Esophagus muscularis mucosa (tissue), 4 donors: ENCODE results near the gene PRKN. TPM values are rescaled to one million over a fixed set of nuclear protein-coding genes. Genes with fewer than 3 reads are reported as not detected.

Experiments used
- DNase-seq: peaks from one replicate; pipeline ENCODE4 v3.0.0-alpha.2; 2017; ENCODE audit errors: extremely low spot score
- H3K27ac ChIP-seq, 4 donors: fragments of 200-600 bp; sonication (generic); replicated peaks in 1 of 4; 1 replicate in 3 of 4; 2 replicates in 1 of 4; pipeline ENCODE4 v1.5.1; 2016 to 2019; ENCODE audit warnings: mild to moderate bottlenecking in 1 of 4
- H3K27me3 ChIP-seq, 4 donors: fragments of 200-600 bp; sonication (generic); one replicate each; pipeline versions ENCODE4 v1.5.1 to v1.6.0; 2016 to 2019
- H3K36me3 ChIP-seq, 4 donors: fragments of 200-600 bp; sonication (generic); one replicate each; pipeline ENCODE4 v1.5.1; 2016 to 2019
- H3K4me1 ChIP-seq, 4 donors: fragments of 200-600 bp; sonication (generic); one replicate each; pipeline ENCODE4 v1.5.1; 2016 to 2019
- H3K4me3 ChIP-seq, 4 donors: fragments of 200-600 bp; sonication (generic); 1 replicate in 2 of 4; 2 replicates in 2 of 4; pipeline ENCODE4 v1.5.1; 2016 to 2019; ENCODE audit warnings: mild to moderate bottlenecking in 4 of 4, moderate library complexity in 1 of 4
- H3K9me3 ChIP-seq, 4 donors: fragments of 200-600 bp; sonication (generic); 1 replicate in 3 of 4; 2 replicates in 1 of 4; pipeline ENCODE4 v1.5.1; 2016 to 2019
- EP300 ChIP-seq: sonication (generic); formaldehyde crosslinking; IDR thresholded peaks from one replicate; pipeline ENCODE4 v1.6.1; 2017; ENCODE audit warnings: antibody characterized with exemption
- POLR2A ChIP-seq: fragments of 450-650 bp; IDR thresholded peaks from one replicate; pipeline ENCODE4 v1.6.1; 2017; ENCODE audit warnings: antibody characterized with exemption, moderate library complexity, mild to moderate bottlenecking, low read depth
- POLR2AphosphoS5 ChIP-seq, 2 donors: sonication (generic); formaldehyde crosslinking; IDR thresholded peaks; one replicate each; pipeline ENCODE4 v1.6.1; 2017; ENCODE audit warnings: antibody characterized with exemption in 2 of 2
- WGBS: methylation state at CpG from one replicate; pipeline ENCODE4 v1.1.5; 2018; 5-methylcytosine and 5-hydroxymethylcytosine counted together
- intact Hi-C: fragments of 100-400 bp; cut with DNase I; formaldehyde crosslinking; loops from one replicate; pipeline ENCODE4 v1.15.1; 2023
- total RNA-seq, 4 donors: library from RNA; depleted of rRNA; stranded (reverse); fragments of >200 nt; gene quantifications; one replicate each; pipeline versions ENCODE4 v1.1.0 to v1.2.1, GENCODE V29; 2016
- TF ChIP-seq, protein P1 (sequence below), 3 experiments: fragments of 200-600 bp in 2 of 3; fragments of 450-650 bp in 1 of 3; sonication (generic) in 2 of 3; IDR thresholded peaks; one replicate each; pipeline ENCODE4 v1.5.1; 2017 to 2019; ENCODE audit warnings: antibody characterized with exemption in 3 of 3, mild to moderate bottlenecking in 2 of 3, moderate library complexity in 1 of 3

PRKN gene
- total RNA-seq, 4 donors from 2014 or later = 9.6 to 14.5 (median 10.8) TPM

DNA sequence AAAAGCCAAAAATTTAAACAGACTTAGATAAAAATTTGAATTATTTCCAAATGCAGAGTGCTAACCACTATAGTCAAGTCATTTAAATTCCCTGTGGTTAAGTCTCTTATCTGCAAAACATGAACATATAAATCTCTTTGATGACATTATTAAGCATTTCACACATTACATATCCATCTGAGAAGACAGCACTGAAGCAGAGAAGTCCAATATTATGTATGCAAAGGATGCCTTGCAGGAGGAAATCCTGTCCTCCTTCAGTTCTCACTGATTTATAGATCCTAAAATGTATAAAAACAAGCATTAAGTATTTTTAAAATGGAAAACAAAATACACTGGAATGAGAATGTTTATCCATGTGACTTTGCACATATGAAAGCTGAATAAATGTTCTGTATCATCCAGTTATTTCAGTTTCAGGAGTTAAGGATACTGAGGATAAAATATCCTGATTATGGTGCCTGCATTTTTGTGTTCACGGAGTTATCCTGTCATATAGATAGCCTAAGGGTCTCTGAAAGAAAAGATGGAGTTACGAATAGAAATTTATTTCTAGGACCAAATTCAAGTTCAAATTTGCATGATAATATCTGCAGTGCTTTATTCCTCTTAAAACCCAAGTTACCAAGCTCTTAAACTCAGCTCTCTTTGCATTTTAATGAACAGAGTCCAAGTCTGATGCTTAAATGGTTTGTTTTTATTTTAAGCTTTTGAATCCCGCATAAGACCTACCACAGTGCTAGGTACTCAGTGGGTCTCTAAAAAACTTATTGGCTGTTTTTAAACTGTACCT is 145.4 kb downstream of the PRKN start:
- 89% methylated on average over 3 of the region's 3 CpGs for WGBS
- TF ChIP-seq EP300 (no peak), POLR2A (no peak), POLR2AphosphoS5 (IDR thresholded peaks at IDR 0.05) (no peak)
- TF ChIP-seq, protein P1, sequence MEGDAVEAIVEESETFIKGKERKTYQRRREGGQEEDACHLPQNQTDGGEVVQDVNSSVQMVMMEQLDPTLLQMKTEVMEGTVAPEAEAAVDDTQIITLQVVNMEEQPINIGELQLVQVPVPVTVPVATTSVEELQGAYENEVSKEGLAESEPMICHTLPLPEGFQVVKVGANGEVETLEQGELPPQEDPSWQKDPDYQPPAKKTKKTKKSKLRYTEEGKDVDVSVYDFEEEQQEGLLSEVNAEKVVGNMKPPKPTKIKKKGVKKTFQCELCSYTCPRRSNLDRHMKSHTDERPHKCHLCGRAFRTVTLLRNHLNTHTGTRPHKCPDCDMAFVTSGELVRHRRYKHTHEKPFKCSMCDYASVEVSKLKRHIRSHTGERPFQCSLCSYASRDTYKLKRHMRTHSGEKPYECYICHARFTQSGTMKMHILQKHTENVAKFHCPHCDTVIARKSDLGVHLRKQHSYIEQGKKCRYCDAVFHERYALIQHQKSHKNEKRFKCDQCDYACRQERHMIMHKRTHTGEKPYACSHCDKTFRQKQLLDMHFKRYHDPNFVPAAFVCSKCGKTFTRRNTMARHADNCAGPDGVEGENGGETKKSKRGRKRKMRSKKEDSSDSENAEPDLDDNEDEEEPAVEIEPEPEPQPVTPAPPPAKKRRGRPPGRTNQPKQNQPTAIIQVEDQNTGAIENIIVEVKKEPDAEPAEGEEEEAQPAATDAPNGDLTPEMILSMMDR (IDR thresholded peaks at IDR 0.05) = no peak
- Histone ChIP-seq H3K4me1 (no peaks in the 10 kb centered on the region), H3K27me3 (no peaks in the 10 kb centered on the region), H3K36me3 (no peaks in the 10 kb centered on the region), H3K9me3 (no peaks in the 10 kb centered on the region), H3K4me3 (no peak overlapping the region), H3K27ac (no peak overlapping the region)
- no peak for DNase-seq
- intact Hi-C loops = no loop called here

DNA sequence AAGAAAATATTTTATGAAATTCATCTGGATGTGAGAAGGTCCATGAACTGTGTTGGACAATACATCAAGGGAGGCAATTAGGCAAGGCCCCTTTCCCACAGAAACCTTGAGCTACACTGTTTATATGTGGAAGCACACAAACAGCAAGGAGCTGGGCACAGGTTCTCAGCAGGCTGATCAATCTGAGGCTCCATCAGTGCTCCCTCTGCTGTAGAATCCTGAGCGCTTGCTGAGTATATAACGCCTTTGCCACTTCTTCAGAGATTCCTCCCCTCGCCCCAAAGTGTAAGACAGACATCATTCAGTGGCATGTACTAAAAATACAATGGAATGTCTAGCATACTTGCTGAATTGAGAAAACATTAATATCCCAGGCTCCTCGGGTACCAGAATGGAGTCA is 146.9 kb downstream of the PRKN start:
- no peak for DNase-seq
- no peak overlapping the region for H3K4me3 ChIP-seq
- TF ChIP-seq POLR2AphosphoS5 (IDR thresholded peaks at IDR 0.05) (no peak), EP300 (no peak)
- TF ChIP-seq, protein P1 (IDR thresholded peaks at IDR 0.05) = no peak
- H3K9me3 ChIP-seq = no peaks in the 10 kb centered on the region
- H3K36me3 ChIP-seq = no peaks in the 10 kb centered on the region
- H3K4me1 ChIP-seq = no peaks in the 10 kb centered on the region
- intact Hi-C loops = no loop called here
- 84% methylated on average over 4 of the region's 4 CpGs for WGBS
- no peaks in the 10 kb centered on the region for H3K27me3 ChIP-seq
- H3K27ac ChIP-seq = no peak overlapping the region

DNA sequence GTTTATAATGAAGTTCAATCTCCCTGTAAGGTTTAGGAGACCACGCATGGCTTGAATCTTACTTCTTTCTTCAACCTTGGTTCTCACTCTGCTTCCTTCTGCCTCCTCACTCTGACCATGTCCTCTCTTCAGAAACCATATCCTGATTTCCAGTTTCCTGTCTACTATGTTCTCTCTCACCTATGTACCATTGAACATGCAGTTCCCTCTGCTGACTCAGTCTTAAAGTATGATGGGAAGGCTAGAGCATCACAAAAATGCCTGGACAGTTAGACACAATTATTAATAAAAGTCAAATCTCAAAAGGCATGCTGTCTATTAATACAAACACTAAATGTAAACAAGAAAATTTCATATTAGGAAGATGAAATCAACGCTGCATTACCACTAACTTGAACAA is 151.6 kb downstream of the PRKN start:
- intact Hi-C loops = no loop called here
- no peaks in the 10 kb centered on the region for H3K36me3 ChIP-seq
- H3K9me3 ChIP-seq = no peaks in the 10 kb centered on the region
- DNase-seq = no peak
- WGBS = 96% methylated on average over 2 of the region's 2 CpGs
- H3K27me3 ChIP-seq = no peaks in the 10 kb centered on the region
- TF ChIP-seq EP300 (no peak), POLR2A (no peak), POLR2AphosphoS5 (IDR thresholded peaks at IDR 0.05) (no peak)
- TF ChIP-seq, protein P1 (IDR thresholded peaks at IDR 0.05) = no peak
- no peaks in the 10 kb centered on the region for H3K4me1 ChIP-seq
- no peak overlapping the region for H3K4me3 ChIP-seq
- no peak overlapping the region for H3K27ac ChIP-seq

DNA sequence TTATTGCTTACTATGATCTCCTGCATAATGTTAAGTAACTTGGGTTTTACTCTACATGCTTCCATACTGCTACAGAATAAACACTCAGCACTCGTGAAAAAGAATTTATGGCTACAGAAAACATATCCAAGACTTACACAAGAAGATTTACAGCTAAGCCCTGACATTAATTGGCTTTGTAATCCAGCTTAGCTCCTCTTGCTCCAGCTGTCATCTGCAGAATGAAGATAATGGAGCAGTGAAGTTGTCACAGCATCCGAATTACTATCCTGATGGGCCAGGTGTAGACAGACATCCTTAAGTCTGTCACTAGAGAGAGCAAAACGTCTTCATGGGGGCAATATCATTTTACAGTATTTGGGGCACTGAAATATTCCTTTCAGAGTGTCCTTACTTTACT is 155.3 kb downstream of the PRKN start:
- intact Hi-C loops = no loop called here
- H3K4me3 ChIP-seq = no peak overlapping the region
- no peak for DNase-seq
- TF ChIP-seq EP300 (no peak), POLR2AphosphoS5 (IDR thresholded peaks at IDR 0.05) (no peak), POLR2A (no peak)
- TF ChIP-seq, protein P1 (IDR thresholded peaks at IDR 0.05) = no peak
- H3K36me3 ChIP-seq = peaks cover 0 to 16% (median 8%) of the 10 kb centered on the region in 4 donors
- H3K4me1 ChIP-seq = no peaks in the 10 kb centered on the region
- peaks cover 0 to 13% (median 6%) of the 10 kb centered on the region in 4 donors for H3K9me3 ChIP-seq
- no peak overlapping the region for H3K27ac ChIP-seq
- no peaks in the 10 kb centered on the region for H3K27me3 ChIP-seq
- 47% methylated on average over 3 of the region's 3 CpGs for WGBS

DNA sequence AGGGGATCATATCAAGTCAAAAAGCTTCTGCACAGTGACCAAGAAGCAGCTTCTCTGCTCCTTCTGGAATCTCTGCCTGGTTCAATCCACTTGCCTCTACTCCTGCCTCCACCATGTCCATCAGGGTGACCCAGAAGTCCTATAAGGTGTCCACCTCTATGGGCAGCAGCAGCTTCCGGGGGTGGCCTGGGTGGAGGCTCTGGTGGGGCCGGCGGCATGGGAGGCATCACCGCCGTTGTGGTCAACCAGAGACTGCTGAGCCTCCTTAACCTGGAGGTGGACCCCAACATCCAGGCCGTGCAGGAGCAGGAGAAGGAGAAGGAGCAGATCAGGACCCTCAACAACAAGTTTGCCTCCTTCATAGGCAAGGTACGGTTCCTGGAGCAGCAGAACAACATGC is 159.3 kb downstream of the PRKN start:
- TF ChIP-seq POLR2AphosphoS5 (IDR thresholded peaks at IDR 0.05) (no peak), POLR2A (no peak), EP300 (no peak)
- TF ChIP-seq, protein P1 (IDR thresholded peaks at IDR 0.05) = no peak
- Histone ChIP-seq H3K27ac (no peak overlapping the region), H3K4me3 (no peak overlapping the region), H3K27me3 (no peaks in the 10 kb centered on the region), H3K36me3 (peaks cover 0 to 16% (median 8%) of the 10 kb centered on the region in 4 donors), H3K4me1 (no peaks in the 10 kb centered on the region), H3K9me3 (peaks cover 0 to 31% (median 8%) of the 10 kb centered on the region in 4 donors)
- no peak for DNase-seq
- WGBS = no CpG with 5 or more reads among the region's 7 CpGs
- intact Hi-C loops = no loop called here
